Mammary epithelial cell (primary cell): ENCODE measurements around the gene STARD13.

Source experiments
- EZH2 ChIP-seq: IDR thresholded peaks from 2 replicates; pipeline ENCODE4 v1.6.1; 2012; ENCODE audit warnings: low read length, inconsistent platforms, borderline replicate concordance
- TF ChIP-seq, protein P1 (sequence below), 2 donors: IDR thresholded peaks in 1 of 2; conservative IDR thresholded peaks in 1 of 2; 2 replicates each; pipeline ENCODE4 v1.5.1; 2011 to 2012; ENCODE audit warnings: inconsistent platforms in 2 of 2, low read length in 2 of 2, mild to moderate bottlenecking in 2 of 2, control low read depth in 1 of 2, low read depth in 1 of 2; ENCODE audit not compliant: insufficient read depth in 1 of 2; ENCODE audit errors: extremely low read depth in 1 of 2

GRCh38 chr13:33210090-33210489 is 75.5 kb downstream of the STARD13 start:
- TF ChIP-seq, protein P1, sequence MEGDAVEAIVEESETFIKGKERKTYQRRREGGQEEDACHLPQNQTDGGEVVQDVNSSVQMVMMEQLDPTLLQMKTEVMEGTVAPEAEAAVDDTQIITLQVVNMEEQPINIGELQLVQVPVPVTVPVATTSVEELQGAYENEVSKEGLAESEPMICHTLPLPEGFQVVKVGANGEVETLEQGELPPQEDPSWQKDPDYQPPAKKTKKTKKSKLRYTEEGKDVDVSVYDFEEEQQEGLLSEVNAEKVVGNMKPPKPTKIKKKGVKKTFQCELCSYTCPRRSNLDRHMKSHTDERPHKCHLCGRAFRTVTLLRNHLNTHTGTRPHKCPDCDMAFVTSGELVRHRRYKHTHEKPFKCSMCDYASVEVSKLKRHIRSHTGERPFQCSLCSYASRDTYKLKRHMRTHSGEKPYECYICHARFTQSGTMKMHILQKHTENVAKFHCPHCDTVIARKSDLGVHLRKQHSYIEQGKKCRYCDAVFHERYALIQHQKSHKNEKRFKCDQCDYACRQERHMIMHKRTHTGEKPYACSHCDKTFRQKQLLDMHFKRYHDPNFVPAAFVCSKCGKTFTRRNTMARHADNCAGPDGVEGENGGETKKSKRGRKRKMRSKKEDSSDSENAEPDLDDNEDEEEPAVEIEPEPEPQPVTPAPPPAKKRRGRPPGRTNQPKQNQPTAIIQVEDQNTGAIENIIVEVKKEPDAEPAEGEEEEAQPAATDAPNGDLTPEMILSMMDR (conservative IDR thresholded peaks at IDR 0.05 in 1 of 2, IDR thresholded peaks at IDR 0.05 in 1 of 2; ENCODE audit: extremely low read depth in 1 of 2, insufficient read depth in 1 of 2, low read depth in 1 of 2, low read length in 2 of 2) = no peak
- no peak for TF ChIP-seq EZH2
